ENCODE data around the gene TPST1.

TPST1 gene

GRCh38 chr7:66176914-66177313 is 28.2 kb upstream of the TPST1 start:
- ChIA-PET POLR2A (no interaction called here), CTCF (no interaction called here)
- TF ChIP-seq ARNT (IDR thresholded peaks at IDR 0.05) (no peak), LEF1 (IDR thresholded peaks at IDR 0.05; ENCODE audit: borderline replicate concordance) (no peak), TARDBP (IDR thresholded peaks at IDR 0.05) (no peak), L3MBTL2 (conservative IDR thresholded peaks at IDR 0.05) (no peak), HDGF (IDR thresholded peaks at IDR 0.05; ENCODE audit: borderline replicate concordance) (no peak), SUZ12 (IDR thresholded peaks at IDR 0.05) (no peak), FOXA1 (IDR thresholded peaks at IDR 0.05) (no peak), CTBP1 (IDR thresholded peaks at IDR 0.05; ENCODE audit: borderline replicate concordance) (no peak), FOXK2 (IDR thresholded peaks at IDR 0.05) (no peak), NFRKB (IDR thresholded peaks at IDR 0.05) (no peak), PKNOX1 (IDR thresholded peaks at IDR 0.05) (no peak), ZNF384 (IDR thresholded peaks at IDR 0.05) (no peak), BHLHE40 (IDR thresholded peaks at IDR 0.05; ENCODE audit: borderline replicate concordance) (no peak), SP1 (IDR thresholded peaks at IDR 0.05) (no peak), ELF4 (IDR thresholded peaks at IDR 0.05) (no peak), FOXM1 (IDR thresholded peaks at IDR 0.05; ENCODE audit: borderline replicate concordance) (no peak)
- no peak for DNase-seq (ENCODE audit: extremely low spot score)

DNA sequence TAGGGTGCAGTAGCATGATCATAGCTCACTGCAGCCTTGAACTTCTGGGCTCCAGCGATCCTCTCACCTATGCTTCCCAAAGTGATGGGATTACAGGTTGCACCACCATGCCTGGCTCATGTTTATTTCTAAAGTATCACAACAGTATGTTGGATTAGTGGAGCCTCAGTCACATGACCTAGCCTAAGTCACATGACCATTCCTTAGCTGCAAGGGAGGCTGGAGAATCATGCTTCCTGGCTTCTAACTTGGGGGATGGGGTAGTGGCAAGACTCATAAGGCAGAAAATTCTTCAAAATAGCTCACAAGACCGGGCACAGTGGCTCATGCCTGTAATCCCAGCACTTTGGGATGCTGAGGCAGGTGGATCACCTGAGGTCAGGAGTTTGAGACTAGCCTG is 26.9 kb upstream of the TPST1 start:
- CTCF ChIA-PET = no interaction called here
- POLR2A ChIA-PET = no interaction called here
- TF ChIP-seq FOXA1 (IDR thresholded peaks at IDR 0.05) (no peak), CTBP1 (IDR thresholded peaks at IDR 0.05; ENCODE audit: borderline replicate concordance) (no peak), ZNF384 (IDR thresholded peaks at IDR 0.05) (no peak), FOXM1 (IDR thresholded peaks at IDR 0.05; ENCODE audit: borderline replicate concordance) (no peak), FOXK2 (IDR thresholded peaks at IDR 0.05) (no peak), BHLHE40 (IDR thresholded peaks at IDR 0.05; ENCODE audit: borderline replicate concordance) (no peak), NFRKB (IDR thresholded peaks at IDR 0.05) (no peak), HDGF (IDR thresholded peaks at IDR 0.05; ENCODE audit: borderline replicate concordance) (no peak), ARNT (IDR thresholded peaks at IDR 0.05) (no peak), PKNOX1 (IDR thresholded peaks at IDR 0.05) (no peak), ELF4 (IDR thresholded peaks at IDR 0.05) (no peak)
- DNase-seq (ENCODE audit: extremely low spot score) = no peak

DNA sequence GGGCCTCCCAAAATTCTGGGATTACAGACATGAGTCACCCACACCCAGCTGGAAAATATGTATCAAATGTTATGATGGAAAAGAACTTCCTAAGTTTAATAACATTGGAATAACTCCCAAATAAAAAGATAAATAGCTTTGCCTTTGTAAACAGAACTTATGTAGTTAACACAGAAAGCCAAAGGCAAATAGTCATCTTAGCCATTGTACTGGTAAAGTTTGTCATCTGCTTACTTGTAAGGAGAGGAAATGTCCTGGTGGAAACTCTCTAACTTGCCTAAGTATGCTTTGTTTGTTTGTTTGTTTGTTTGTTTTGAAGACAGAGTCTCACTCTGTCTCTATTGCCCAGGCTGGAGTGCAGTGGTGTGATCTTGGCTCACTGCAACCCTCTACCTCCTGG is 23.8 kb upstream of the TPST1 start:
- TF ChIP-seq LEF1 (IDR thresholded peaks at IDR 0.05; ENCODE audit: borderline replicate concordance) = no peak
- TF ChIP-seq BHLHE40 (IDR thresholded peaks at IDR 0.05; ENCODE audit: borderline replicate concordance) = no peak
- no peak for TF ChIP-seq FOXM1 (IDR thresholded peaks at IDR 0.05; ENCODE audit: borderline replicate concordance)
- TF ChIP-seq NFRKB (IDR thresholded peaks at IDR 0.05) = no peak
- no peak for TF ChIP-seq SUZ12 (IDR thresholded peaks at IDR 0.05)
- TF ChIP-seq ELF4 (IDR thresholded peaks at IDR 0.05) = no peak
- no peak for TF ChIP-seq FOXK2 (IDR thresholded peaks at IDR 0.05)
- TF ChIP-seq CTBP1 (IDR thresholded peaks at IDR 0.05; ENCODE audit: borderline replicate concordance) = no peak
- no peak for DNase-seq (ENCODE audit: extremely low spot score)
- POLR2A ChIA-PET = interaction anchor here (0.7 kb wide), 1 partner anchor 24 kb away, joined by 3 read pairs; the partner anchor contains the start of gene TPST1
- CTCF ChIA-PET = interaction anchor here (0.6 kb wide), 1 partner anchor 61 kb away, joined by 3 read pairs; no protein-coding TSS in a partner anchor

- TF ChIP-seq TARDBP (IDR thresholded peaks at IDR 0.05) (no peak), HDGF (IDR thresholded peaks at IDR 0.05; ENCODE audit: borderline replicate concordance) (no peak), LEF1 (IDR thresholded peaks at IDR 0.05; ENCODE audit: borderline replicate concordance) (no peak), SUZ12 (IDR thresholded peaks at IDR 0.05) (no peak), BHLHE40 (IDR thresholded peaks at IDR 0.05; ENCODE audit: borderline replicate concordance) (no peak), ELF4 (IDR thresholded peaks at IDR 0.05) (no peak), L3MBTL2 (conservative IDR thresholded peaks at IDR 0.05) (no peak), ZNF384 (IDR thresholded peaks at IDR 0.05) (no peak), NFRKB (IDR thresholded peaks at IDR 0.05) (no peak), FOXM1 (IDR thresholded peaks at IDR 0.05; ENCODE audit: borderline replicate concordance) (no peak), PKNOX1 (IDR thresholded peaks at IDR 0.05) (no peak), FOXK2 (IDR thresholded peaks at IDR 0.05) (no peak), SP1 (IDR thresholded peaks at IDR 0.05) (no peak), ARNT (IDR thresholded peaks at IDR 0.05) (no peak), CTBP1 (IDR thresholded peaks at IDR 0.05; ENCODE audit: borderline replicate concordance) (no peak), FOXA1 (IDR thresholded peaks at IDR 0.05) (no peak)
- no peak for DNase-seq (ENCODE audit: extremely low spot score)
- ChIA-PET CTCF (interaction anchor here (0.6 kb wide), 1 partner anchor 61 kb away, joined by 3 read pairs; no protein-coding TSS in a partner anchor), POLR2A (interaction anchor here (0.7 kb wide), 1 partner anchor 23 kb away, joined by 3 read pairs; the partner anchor contains the start of gene TPST1)
These were observed 23.3 kb upstream of the TPST1 start for GRCh38 chr7:66181845-66182244.

- POLR2A ChIA-PET = no interaction called here
- CTCF ChIA-PET = interaction anchor here (0.7 kb wide), 1 partner anchor 97 kb away, joined by 3 read pairs; no protein-coding TSS in a partner anchor
- TF ChIP-seq L3MBTL2 (conservative IDR thresholded peaks at IDR 0.05) (no peak), BHLHE40 (IDR thresholded peaks at IDR 0.05; ENCODE audit: borderline replicate concordance) (no peak), CTBP1 (IDR thresholded peaks at IDR 0.05; ENCODE audit: borderline replicate concordance) (no peak), ELF4 (IDR thresholded peaks at IDR 0.05) (no peak)
- no peak for DNase-seq (ENCODE audit: extremely low spot score)
These were observed 22.2 kb upstream of the TPST1 start for GRCh38 chr7:66182920-66183319.

GRCh38 chr7:66183700-66184099 is 21.4 kb upstream of the TPST1 start:
- ChIA-PET CTCF (no interaction called here), POLR2A (no interaction called here)
- DNase-seq (ENCODE audit: extremely low spot score) = no peak
- TF ChIP-seq ELF4 (IDR thresholded peaks at IDR 0.05) (no peak), ARNT (IDR thresholded peaks at IDR 0.05) (no peak), PKNOX1 (IDR thresholded peaks at IDR 0.05) (no peak), LEF1 (IDR thresholded peaks at IDR 0.05; ENCODE audit: borderline replicate concordance) (no peak), L3MBTL2 (conservative IDR thresholded peaks at IDR 0.05) (no peak), FOXK2 (IDR thresholded peaks at IDR 0.05) (no peak), NFRKB (IDR thresholded peaks at IDR 0.05) (no peak), SP1 (IDR thresholded peaks at IDR 0.05) (no peak), CTBP1 (IDR thresholded peaks at IDR 0.05; ENCODE audit: borderline replicate concordance) (no peak), HDGF (IDR thresholded peaks at IDR 0.05; ENCODE audit: borderline replicate concordance) (no peak), TARDBP (IDR thresholded peaks at IDR 0.05) (no peak), FOXA1 (IDR thresholded peaks at IDR 0.05) (no peak), ZNF384 (IDR thresholded peaks at IDR 0.05) (no peak), BHLHE40 (IDR thresholded peaks at IDR 0.05; ENCODE audit: borderline replicate concordance) (no peak), SUZ12 (IDR thresholded peaks at IDR 0.05) (no peak)
